GM19099 (cell line): ENCODE measurements around the gene SLC1A3.

Experiments used
- POLR2A ChIP-seq: IDR thresholded peaks from 3 replicates; pipeline ENCODE4 v1.6.1; 2011; ENCODE audit warnings: low read depth; ENCODE audit not compliant: insufficient read length; ENCODE audit errors: extremely low read depth

SLC1A3 gene

DNA sequence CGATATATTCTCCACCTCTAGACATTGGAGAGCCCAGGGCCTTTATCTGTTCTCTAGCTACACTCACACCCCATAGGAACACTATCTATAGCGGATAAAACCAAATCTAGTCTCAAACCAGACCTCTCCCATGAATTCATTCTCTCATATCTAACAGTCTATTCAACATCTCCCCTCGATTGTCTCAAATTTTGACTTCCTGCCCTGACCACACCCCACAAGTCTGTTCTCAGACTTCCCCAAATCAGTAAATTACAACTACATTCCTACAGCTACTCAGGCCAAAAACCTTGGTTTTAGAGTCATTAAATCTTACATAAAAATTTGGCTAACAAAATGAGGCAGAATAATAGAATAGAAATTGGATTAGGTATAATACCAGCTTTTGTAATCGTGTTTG, 12.5 kb upstream of the SLC1A3 start:
- TF ChIP-seq POLR2A = no peak

DNA sequence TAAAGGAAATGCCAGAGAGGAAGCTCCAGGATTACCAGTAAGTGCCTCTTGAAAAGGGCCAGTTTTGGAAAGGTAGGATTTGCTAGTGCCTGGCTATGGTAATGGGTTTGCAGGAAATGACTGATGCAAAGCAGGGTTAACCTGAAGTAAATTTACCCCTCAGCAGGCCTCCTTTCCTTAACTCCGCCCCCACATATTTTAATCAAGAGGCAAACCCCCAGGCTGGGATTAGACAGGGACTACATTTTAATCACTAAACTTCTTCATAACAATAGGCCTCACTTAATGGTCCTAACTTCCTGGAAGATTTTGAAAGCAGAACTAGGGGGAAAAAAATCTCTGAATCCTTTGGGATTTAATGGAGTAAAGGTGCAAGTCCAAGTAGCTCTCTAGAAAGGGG, 10.2 kb upstream of the SLC1A3 start:
- TF ChIP-seq POLR2A = no peak

DNA sequence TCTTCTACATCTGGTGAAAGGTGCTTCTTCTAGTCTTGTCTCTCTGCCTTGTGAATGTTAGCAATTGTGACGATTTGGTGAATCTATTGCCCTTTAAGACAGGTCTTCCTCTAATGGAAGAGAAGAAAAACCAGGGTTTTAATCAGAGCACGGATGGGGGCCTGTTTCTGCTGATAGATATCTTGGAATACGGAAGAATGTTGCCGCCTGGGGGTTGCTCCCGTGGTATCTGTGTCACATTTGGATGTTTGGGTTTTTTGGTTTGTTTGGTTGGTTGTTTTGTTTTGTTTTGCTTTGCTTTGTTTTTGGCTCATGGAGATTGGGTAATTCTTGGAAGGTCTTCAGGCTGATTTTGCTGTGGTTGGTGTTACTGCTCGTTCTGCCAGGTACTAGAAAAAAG, 9.7 kb upstream of the SLC1A3 start:
- no peak for TF ChIP-seq POLR2A

DNA sequence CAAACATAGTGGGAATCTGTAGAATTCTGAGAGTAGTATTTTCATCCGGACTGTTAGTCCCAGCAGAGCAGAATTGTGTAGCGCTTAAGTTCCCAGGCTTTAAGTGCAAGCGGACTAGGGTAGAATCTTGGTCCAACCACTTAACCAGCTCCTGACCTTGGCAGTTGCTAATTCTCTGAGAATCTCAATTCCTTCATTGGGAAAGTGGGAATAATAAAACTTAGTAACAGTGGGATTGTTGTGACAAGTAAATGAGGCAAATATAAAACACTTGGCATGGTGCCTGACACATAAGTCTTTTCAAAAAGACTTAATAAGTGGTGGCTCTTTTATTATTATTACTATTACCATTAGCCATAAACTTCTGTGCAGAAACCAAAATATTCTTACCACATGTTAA, 8.4 kb upstream of the SLC1A3 start:
- no peak for TF ChIP-seq POLR2A

DNA sequence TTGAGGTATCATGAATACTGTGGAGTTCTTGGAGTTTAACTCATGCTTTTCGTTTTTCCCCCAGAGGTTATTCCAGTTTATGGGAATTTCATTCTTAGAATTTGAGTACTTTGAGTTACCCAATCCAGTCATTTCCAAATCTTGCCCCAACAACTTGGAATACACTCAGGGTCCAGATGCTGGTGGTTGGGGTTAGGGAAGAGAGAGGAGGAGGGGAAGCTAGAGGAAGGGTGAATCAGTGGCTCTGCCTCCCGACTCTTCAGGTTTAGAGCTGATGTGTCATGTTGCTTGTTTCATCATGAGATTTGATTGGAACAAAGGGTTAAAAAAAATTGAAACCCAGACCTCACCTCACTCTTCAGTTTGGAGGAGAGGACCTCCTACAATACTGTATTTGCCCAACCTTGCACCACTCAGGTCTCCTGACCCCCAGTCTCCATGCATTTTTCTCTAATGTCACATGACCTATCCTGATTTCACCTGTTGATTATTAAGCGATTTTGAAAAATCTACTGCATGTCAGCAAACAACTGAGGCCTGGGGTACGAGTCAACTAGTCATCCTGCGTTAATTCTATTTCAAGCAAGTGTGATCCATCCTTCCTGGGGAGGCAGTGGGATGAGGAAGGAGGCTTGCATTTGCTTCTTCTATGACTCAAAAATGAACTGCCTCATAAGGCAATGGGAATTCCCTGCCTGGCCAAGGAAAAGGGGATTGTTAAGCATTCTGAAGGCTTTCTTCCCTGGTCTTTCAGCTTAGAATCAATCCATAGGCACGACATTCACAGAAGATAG, 6.2 kb upstream of the SLC1A3 start:
- TF ChIP-seq POLR2A = no peak

DNA sequence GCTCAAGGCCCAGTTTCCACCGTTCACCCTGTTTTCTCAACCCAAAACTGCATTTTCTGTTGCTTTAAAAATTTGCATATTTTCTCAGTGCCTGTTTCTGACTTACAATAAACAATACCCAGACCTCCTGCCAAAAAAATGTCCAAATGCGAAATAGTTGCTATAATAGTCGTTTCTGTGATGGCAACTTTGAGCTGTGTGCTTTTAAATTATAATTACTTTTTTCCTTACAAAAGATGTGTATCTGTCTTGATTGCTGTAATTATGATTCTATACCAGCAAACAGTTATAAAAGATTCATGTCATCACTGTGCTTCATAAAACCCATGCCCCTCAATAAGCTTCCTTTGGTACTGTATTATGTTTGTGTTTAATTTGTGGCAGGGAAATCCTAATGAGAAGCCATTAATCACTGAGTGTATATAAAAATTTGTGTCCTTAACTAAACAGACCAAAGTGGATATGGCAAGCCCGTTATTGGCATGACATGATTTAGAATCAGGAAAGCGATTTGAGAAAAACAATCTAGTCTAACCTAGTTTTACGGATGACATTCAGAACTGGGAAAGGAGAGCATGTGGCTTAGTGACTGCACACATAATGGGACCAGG, 5.4 kb upstream of the SLC1A3 start:
- TF ChIP-seq POLR2A = no peak

DNA sequence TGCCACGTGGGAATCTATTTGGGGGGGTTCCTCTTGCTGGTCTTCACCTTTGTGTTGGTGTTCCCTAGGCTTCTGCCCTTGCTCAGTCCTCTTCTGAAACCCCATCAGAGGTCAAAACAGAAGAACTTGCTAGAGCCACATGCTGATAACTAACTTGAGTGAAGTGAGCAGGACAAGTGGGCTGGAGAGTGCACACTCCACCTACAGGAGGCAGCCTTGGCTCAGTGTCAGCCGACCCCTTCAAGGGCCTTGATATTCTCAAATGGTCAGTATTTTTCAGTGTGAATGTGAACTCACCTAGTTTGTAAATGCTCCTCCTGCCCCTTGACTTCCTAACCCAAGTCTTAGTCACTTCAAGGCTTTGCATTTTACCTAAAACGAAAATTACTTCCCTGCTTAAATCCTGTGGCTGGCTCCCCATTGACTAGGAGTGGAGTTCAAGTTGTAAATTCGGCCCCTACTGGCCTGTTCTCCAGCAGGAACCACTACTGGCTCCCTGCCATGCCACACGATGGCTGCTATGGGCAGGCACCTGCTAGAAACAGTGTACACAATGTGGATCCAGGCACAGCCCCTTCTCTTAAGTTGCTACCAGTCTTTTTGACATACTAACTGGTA, 3.6 kb upstream of the SLC1A3 start:
- TF ChIP-seq POLR2A = no peak

DNA sequence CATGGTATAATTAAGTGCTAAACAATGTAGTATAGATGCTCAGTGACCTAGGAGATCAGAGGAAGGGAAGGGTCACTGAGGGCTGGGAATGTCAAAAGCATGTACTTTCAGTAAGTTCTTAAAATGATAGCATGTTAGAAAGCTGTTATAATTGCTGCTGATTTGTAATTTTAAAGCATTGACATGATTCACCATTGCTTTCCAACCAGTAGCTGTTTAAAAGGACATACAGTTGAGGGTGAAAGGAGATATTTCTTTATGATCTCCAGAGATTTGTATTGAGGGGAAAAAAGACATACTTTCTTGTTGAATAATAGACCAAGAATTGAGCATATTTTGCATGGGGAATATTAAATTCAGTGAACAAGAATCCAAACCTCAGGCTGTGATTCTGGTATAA, 1.2 kb upstream of the SLC1A3 start:
- no peak for TF ChIP-seq POLR2A

DNA sequence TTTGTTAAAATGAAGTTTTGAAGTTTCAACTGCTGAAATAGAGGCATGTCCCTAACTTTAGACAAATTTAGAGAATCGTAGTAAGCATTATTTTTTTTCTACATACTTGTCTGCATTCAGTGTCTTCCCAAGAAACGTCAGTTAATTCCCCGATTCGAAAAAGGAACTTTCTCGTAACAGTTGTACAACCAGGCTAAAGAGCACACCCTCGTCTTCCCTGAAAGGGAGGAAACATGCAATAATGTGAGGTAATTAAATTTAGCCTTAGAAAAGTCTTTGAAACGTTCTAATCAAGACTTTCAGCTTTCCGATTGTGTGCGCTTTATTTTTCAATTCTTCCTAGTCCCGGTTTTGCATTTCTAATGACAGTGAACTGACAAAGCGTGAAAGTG, 374 bp upstream of the SLC1A3 start:
- no peak for TF ChIP-seq POLR2A

DNA sequence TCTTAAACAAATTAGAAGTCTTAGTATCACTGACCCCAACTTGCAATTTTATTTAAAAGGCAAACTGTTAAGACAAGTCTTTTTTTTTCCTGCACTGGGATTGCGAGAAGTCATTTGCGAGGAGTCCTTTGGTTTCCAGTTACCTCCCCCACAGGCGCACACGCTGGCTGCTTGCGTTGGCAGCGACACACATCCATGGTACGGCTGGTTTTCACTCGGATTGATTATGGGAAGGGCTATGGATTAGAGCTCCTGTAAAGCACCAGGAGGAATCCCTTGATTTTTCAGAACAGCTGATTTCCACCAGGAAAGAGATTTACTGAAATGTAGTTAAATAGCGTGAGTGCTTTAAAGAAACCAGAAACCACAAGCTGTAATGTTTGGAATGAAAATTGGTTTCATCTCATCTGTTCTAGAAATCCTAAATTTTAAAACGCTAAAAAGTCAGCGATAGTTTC, 737 bp downstream of the SLC1A3 start:
- no peak for TF ChIP-seq POLR2A

DNA sequence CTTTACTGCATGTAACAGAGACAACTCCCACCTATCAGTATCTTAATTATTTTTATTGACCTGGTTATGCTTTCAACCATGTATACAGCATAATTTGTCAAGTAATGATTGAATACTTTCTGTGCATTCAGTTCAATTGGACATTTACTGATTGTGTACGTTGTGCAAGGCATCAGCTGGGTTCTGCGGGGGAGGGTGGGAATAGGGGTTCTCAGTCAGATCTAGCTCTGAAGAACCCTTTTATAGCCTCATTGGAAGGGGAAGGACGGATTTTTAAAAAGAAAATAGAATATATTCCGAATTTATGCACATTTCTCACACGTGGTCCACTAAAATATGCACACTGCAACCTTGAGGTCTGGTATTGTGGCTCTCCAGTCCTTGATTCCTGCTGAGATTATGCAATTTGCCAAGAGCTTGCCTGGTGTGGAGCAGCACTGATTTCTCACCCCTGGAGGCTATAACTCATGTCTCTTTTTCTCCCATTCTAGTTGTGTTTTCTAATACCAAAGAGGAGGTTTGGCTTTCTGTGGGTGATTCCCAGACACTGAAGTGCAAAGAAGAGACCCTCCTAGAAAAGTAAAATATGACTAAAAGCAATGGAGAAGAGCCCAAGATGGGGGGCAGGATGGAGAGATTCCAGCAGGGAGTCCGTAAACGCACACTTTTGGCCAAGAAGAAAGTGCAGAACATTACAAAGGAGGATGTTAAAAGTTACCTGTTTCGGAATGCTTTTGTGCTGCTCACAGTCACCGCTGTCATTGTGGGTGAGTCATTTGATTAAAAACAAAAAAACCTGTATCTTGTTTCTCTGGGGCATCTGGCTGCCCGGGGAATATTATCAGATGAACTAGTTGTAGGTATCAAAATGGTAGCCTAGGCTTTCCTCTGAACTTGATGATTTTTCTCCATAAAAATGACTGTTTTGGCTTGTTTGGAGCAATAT, 1.7 kb downstream of the SLC1A3 start:
- no peak for TF ChIP-seq POLR2A

DNA sequence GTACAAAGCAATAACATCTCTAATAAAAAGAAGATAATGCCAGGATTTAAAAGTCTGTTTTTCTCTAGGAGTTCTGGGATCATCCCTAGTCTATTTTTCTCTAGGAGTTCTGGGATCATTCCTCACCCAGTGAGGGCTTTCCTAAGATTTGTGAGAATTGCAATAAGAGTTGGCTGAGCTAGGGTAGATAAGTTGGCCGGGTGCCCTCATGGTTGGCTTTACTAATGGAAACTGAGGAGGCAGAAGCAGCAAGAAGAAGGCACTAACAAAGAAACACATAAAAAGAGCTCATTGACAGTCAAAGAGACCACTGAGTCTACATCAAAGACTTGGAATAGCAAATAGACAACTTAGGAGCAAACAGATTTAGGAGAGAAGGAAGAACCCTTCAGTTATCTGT, 4.2 kb downstream of the SLC1A3 start:
- no peak for TF ChIP-seq POLR2A

DNA sequence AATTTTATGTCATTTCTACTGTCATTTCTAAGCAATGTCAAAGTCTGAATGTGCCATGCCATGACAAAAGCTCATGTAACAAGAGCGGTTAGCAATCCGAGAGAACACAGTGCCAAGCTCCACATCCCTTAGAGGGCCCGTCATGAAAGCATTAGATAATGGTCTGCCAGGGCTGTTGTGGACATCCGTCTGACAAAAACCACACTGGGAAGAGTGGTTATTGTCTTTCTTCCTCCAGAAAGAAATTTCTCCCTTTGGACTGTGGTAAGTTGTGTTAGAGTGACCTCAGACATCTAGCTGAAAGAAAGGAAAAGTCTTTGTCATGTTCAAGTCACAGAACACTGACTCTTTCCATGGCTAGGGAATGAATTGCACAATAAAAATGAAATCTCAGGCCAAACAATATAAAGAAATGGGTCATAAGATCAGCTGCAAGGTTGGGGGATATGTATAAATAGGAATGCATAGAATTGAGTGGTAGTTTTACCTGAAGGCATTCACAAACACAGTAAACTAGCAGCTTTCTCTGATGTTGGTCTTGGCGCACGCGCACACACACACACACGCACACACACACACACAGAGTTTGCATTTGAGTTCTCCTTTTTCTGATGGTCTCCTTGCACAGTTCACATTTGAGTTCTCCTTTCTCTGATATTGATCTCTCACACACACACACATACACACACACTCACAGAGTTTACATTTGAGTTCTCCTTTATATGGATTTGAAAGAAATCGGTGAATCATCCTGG, 5.3 kb downstream of the SLC1A3 start:
- TF ChIP-seq POLR2A = no peak

DNA sequence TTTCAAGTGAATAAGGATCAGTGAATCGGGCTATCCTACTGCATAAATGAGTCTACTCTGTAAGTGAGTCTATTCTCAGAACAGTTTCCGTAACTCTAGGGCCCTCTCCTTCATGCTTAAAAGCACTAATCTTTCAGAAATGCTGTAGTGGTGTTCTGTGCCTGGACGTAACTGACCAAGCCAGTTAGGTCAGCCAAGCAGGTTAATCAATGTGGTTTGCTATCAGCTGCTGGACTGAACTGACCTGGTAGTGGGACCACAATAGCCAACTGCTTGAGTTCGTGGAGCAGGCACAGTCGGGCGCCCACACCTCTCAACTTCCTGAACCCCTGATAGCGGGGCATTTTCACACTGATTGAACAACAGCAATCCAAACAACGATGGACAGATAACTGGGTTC, 6.8 kb downstream of the SLC1A3 start:
- no peak for TF ChIP-seq POLR2A

DNA sequence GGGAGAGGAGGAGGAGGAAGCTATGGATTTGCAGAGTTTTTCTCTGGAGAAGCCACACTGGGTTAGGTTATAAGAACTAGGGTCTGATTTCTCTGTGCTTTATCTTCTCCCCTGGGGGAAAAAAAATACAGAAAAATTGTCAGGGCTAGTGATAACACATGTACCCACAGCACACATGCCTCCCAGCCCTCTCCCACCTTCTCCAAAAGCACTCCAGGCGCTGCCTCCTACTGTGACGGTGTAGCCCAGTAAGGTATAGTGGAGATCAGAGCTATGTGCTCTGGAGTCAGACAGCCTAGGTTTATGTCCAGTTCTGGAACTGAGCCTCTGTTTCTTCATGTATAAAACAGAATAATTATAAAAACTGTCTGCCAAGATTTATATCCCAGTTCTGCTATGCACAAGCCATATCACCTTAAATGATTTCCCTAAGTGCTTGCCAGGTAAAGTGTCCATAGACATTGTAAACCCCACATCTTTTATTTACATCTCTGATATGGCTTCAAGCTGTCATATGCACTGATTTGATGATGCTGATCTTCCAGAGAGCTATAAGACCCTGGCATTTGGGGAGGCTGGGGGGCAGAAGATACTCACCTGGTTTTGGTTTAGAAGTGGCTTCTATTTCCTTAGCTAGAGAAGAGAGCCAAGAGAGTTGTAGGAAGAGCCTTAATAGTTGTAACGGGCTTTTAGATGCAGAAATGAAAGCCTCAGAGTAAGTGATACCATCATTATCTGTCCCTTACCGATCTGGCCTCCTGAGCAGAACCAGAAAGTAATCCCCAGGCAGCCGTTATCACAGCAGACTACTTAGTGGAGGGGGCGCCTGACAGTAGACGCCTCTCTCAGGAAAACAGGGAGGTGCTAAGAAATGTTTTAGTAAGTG, 7.6 kb downstream of the SLC1A3 start:
- no peak for TF ChIP-seq POLR2A
